GM19438 (cell line): ENCODE data around the gene CNTNAP1.

Experiments
- ATAC-seq: cut with Tn5 transposase; IDR thresholded peaks from one replicate; pipeline ENCODE4 v1.9.1; 2021; ENCODE audit warnings: low read depth; ENCODE audit not compliant: unreplicated experiment

The CNTNAP1 gene

DNA sequence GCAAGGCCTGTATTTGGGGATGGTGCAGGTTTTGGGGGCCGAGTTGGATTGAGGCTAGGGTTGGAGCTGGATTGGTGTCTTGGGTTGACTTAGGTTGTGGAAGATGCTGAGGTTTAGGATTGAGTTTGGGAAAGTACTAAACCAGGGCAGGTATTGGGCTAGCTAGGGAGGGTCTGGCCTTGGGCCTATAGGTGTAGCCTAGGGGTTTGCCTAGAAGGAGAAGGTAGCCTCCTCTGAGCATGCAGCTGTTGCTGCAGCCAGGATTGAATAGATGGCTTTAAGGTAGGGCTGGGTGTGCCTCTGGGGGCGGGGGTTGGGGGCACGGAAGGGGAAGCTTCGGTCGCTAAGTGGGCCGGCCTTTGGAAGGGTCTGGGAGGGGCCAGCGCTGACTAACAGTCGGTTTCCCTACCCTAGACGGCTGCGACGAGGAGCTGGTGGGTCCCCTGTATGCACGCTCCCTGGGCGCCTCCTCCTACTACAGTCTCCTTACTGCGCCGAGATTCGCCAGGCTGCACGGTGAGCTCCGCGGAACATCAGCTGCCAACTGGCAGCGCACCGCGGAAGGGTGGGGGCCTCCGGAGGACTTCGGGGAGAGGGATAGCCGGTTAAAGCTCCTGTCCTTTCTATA is 1.2 kb downstream of the CNTNAP1 start:
- ATAC-seq, result no peak

DNA sequence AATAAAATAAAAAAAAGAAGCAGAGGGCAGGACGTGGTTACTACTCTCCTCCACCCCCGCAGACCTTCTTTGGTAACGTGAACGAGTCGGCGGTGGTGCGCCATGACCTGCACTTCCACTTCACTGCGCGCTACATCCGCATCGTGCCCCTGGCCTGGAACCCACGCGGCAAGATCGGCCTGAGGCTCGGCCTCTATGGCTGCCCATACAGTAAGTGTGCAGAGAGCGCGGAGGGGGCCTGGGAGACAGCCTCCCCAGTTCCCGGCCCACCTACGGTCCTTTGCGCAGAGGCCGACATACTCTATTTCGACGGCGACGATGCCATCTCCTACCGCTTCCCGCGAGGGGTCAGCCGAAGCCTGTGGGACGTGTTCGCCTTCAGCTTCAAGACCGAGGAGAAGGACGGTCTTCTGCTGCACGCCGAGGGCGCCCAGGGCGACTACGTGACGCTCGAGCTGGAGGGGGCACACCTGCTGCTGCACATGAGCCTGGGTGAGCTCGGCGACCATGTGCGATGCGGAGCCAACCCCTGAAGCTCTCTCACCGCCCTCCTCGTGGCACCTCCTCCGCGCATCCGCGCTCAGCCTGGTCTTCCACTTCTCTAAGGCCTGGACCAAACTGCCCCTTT is 2.7 kb downstream of the CNTNAP1 start:
- ATAC-seq, result no peak

DNA sequence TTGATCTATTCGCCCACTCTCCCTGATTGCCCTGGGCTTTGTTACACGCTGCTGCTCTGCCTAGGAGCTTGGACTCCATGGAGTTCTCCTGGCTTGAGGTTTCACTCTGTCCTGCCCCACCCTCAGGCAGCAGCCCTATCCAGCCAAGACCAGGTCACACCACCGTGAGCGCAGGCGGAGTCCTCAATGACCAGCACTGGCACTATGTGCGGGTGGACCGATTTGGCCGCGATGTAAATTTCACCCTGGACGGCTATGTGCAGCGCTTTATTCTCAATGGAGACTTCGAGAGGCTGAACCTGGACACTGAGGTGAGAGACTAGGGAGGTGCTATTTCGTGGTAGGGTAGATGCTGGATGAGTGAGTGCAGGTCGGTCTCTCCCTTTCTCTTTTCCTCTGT is 3.5 kb downstream of the CNTNAP1 start:
- ATAC-seq, result no peak

DNA sequence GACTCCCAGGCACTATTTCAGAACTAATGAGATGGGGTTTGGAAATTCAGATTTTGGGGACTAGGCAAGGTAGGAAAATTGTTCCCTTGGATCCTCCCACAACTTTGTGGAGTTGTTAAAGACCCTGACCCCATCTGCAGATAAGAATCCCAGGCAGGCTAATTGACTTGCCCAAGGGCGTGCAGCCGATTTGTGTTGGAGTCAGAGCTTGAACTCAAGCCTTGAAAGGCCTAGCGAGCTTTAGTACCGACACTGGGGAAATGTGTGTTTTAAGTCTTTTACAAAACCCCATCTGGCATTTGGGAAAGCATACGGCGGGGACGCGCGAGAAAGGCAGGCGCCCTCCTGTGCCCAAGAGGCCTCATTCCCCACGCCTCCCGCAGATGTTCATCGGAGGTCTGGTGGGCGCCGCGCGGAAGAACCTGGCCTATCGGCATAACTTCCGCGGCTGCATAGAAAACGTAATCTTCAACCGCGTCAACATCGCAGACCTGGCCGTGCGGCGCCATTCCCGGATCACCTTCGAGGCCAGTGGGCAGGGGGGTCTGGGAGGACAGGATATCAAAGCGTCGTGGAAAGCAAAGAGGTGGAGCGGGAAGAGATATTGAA is 4.3 kb downstream of the CNTNAP1 start:
- no peak for ATAC-seq

DNA sequence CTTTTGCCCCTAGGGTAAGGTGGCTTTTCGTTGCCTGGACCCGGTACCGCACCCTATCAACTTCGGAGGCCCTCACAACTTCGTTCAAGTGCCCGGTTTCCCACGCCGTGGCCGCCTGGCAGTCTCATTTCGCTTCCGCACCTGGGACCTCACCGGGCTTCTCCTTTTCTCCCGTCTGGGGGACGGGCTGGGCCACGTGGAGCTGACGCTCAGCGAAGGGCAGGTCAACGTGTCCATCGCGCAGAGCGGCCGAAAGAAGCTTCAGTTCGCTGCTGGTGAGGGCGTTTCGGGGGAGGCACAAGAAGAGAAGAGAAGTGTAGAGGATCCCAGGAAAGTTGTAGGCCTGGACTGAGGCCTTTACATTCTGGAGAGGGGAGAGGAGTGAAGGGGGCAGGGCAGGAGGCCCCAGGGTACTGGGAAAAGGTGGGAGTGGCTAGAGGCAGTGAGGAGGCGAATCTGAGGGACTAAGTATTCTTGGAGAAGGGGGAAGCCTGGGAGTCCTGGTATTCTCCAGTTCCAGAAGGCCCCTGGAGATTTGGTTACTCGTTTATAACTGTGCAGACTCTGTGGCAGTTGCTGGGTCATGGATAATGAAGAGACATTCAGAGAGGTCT is 5.5 kb downstream of the CNTNAP1 start:
- ATAC-seq, result no peak

DNA sequence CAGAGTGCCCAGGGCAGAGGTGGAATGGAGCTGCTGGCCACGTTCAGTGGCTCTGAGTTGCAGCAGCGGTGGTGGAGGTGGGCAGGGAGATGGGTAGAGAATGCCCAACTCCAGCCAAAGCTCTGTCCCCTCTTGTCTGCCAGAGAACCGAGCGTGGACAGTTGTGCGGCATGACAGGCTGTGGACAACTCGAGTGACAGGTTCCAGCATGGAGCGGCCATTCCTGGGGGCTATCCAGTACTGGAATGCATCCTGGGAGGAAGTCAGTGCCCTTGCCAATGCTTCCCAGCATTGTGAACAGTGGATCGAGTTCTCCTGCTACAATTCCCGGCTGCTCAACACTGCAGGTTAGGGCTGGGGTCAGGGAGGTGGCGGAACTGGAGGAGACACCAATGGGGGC is 8.3 kb downstream of the CNTNAP1 start:
- ATAC-seq, result no peak

DNA sequence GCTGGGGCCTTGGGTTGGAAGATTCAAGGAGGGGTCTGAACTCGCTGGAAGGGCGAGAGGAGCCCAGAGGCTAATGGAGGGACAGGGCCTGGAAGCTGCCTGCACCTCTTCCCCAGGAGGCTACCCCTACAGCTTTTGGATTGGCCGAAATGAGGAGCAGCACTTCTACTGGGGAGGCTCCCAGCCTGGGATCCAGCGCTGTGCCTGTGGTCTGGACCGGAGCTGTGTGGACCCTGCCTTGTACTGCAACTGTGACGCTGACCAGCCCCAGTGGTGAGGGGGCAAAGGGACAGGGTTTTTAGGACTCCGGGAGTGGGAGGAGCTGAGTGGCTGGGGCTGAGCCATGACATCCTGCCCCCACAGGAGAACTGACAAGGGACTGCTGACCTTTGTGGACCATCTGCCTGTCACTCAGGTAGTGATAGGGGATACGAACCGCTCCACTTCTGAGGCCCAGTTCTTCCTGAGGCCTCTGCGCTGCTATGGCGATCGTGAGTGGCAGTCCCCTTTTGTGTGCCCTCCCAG is 8.8 kb downstream of the CNTNAP1 start:
- no peak for ATAC-seq

DNA sequence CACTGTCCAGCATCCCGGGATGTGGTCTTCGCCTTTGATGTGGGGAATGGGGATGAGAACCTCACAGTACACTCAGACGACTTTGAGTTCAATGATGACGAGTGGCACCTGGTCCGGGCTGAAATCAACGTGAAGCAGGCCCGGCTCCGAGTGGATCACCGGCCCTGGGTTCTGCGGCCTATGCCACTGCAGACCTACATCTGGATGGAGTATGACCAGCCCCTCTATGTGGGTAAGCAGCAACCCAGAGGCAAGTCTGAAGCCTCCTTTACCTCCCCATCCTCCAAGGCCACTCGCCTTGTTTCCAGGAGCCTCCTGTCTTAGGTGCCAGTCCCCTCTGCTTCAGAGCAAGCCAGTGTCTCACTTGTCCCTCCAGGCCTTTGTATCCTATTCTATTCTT is 10.2 kb downstream of the CNTNAP1 start:
- no peak for ATAC-seq

DNA sequence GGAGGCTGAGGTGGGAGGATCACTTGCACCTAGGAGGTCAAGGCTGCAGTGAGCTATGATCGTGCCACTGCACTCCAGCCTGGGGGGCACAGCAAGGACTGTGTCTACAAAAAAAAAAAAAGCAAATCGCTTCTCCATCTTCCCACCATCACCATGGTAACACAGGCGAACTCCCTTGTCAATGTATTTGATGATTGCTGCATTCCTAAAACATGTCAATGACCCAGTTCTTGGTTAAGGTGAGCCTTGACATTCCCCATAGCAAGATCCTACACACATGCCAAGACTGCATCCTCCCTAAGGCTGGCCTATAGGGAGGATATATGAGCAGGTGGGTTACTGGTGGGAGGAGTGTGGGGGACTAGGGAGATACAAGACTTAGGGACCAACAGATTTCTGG is 12.2 kb downstream of the CNTNAP1 start:
- no peak for ATAC-seq

DNA sequence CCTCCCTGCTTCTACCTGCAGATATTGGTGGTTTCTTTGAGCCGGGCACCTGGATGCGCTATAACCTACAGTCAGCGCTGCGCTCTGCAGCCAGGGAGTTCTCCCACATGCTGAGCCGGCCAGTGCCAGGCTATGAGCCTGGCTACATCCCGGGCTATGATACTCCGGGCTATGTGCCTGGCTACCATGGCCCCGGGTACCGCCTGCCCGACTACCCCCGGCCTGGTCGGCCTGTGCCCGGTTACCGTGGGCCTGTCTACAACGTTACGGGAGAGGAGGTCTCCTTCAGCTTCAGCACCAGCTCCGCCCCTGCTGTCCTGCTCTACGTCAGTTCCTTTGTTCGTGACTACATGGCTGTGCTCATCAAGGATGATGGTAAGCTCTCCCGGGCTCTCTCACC is 13.2 kb downstream of the CNTNAP1 start:
- no peak for ATAC-seq

DNA sequence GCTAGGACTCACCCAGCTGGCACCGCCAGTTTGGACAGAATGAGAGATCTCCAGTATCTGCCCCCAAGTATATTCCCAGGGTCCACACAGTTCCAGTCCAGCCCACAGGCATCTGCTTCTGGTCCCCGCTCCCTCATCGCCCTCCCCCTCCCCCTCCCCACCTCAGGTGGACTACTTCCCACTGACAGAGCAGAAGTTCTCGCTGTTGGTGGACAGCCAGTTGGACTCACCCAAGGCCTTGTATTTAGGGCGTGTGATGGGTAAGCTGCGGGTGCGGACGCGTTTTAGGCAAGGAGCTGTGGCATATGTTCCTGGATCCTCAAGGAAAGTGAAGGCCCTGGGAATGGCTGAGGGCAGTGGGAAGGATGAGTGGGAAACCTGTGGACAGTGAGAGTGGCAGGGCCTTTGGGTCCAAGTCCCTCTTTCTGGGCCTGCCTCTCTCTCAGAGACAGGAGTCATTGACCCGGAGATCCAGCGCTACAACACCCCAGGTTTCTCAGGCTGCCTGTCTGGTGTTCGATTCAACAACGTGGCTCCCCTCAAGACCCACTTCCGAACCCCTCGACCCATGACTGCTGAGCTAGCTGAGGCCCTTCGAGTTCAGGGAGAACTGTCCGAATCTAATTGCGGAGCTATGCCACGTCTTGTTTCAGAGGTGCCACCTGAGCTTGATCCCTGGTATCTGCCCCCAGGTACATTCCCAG is 14.9 kb downstream of the CNTNAP1 start:
- no peak for ATAC-seq

DNA sequence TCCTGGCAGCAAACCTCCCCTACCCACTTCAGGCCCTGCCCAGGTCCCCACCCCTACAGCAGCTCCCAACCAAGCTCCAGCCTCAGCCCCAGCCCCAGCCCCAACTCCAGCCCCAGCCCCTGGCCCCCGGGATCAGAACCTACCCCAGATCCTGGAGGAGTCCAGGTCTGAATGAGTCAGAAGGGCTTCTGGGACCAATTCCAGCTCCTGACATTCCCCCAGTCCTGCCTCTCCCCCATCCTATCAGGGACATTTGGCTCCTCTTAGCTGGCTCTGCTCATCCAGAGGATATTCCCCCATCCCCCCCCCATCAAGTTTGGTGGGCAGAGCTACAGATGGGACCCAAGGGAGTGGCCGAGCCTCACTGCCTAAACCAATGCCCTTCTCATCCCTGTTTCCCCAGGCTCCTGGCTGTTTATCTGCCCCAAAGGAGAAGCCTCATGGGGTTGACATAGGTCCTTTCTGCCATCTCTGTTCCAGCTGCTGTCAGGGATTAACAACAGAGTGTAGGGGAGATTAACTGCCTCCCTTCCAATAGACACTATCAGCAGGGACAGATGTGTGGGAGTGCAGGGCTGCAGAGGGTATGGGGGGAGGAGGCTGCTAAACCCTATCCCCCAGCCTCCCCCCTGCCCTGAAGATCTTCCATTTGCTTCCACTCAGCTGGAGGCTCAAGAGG is 16.5 kb downstream of the CNTNAP1 start:
- ATAC-seq, result no peak

DNA sequence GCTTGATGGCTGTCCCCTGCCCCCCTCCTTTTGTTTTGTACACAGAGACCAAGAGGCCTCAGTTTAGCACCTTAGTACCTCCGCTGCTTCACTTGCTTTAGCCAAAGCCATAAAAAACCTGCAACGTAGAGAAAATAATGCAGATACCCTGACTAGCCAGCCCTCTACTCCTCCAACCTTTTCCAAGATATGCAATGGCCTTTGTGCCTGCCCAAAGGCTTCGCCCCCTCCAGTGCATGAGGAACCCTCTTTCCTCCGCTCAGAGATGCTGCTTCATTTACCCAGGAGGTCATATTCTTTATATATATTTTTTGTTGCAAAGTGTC is 17.0 kb downstream of the CNTNAP1 start:
- ATAC-seq, result no peak

DNA sequence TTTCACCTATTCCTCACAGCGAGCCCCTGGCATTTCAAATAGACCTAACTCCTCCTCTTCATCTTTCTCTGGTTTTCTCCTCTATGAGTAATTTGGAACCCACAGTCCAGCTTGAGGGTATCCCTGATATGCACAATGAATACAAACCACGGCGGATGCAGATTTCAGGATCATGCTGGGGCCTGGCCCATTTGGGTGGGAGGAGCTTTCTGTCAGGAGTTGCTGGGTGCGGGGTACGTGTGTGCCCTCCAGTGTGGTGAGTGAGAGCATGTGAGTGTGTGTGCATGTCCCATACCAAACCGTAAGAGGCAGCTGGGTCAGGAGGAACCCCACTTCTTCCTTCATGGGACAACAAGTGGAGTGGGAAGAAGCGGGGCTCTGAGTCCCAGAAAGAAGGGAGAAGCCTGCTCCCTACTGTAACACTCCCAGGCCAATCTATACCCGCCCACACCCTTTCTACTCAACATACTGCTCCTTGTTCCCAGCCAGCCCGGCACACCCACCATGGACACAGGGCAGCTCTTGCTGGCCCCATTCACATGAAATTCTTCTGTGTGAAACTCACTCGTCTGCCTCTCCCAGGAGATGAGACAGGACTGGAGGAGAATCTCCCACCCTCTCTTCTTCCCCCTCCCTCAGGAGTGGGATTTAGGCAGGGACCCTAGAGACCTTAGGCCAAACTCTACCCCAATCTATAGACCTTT is 18.4 kb downstream of the CNTNAP1 start:
- ATAC-seq, result no peak

DNA sequence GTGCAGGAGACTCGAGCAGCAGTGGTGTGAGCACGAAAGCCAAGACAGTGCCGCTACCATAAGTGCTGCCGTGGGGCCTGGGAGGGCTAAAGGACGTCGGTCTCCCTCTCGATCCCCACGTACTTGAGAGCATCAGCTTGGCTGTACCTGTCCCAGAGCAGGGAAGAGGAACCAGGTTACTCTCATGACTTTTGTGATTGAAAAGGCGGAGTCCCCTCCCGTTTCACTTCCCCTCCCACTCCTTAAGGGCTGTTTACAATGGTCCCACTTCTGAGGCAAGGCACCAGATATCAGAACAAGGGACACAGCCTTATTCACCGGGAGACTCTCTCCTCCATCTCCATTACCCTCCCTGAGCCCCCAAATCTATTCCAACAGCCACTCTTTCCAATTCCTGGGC is 20.1 kb downstream of the CNTNAP1 start:
- no peak for ATAC-seq

DNA sequence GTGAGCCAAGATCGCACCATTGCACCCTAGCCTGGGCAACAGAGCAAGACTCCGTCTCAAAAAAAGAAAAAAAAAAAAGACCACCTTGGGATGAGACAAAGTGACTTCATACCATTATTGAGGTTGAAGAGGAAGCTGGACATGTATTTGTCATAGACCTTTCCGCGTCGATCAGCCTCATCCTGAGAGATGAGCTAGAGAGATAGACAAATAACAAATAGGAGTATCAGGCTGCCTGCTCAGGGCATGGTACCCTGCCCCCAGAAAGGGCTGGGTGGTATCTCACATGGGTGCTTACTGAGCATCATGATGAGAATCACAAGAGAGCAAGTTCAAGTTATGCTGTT is 22.1 kb downstream of the CNTNAP1 start:
- ATAC-seq, result no peak

DNA sequence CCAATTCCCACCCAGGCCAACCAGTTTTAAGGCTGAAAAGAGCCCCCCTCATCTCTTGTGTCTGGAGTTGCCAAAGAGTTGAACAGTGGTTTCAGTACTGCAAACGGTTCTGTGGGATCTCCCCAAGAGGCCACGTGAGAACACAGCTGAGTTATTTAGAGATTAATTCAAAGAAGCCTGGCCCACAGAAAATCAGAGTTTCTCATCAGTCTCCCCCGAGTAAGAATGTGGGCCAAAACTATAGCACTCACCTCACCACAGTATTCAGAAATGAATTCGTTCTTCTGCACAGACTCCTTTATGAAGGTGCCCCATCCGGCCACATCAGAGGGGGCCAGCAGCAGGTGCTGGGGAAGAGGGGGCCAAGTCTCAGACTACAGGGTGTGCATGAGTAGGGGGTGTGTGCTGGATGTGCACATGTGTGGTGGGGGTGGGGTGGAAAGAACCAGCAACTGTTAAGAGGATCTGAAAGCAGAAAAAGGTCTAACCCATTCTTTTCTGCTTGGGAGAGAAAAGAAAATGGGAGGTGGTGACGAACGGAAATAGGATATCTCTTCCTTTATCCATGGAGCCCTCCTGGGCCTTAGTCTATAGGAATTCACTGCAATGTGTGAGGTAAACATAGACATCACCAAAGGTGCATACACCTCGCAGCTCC is 22.6 kb downstream of the CNTNAP1 start:
- ATAC-seq, result peak; percentile 76

DNA sequence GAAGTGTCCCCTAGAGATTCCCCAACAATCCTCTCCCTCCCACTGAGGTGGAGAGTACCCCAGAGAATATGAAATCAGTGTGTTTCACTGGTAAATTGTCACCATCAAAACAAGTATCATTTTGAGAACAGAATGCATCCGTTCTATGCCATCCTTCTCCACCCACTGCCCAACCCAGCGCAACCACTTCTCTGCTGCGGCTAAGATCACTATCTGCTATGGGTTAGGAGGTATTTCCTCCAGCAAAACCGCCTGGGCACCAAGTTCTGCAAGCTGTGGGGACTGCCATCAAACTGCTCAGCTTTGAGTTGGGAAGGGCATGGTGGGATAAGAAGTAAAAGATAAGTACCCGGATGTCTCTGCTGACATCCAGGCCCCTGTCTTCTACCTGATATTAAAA is 24.4 kb downstream of the CNTNAP1 start:
- no peak for ATAC-seq

DNA sequence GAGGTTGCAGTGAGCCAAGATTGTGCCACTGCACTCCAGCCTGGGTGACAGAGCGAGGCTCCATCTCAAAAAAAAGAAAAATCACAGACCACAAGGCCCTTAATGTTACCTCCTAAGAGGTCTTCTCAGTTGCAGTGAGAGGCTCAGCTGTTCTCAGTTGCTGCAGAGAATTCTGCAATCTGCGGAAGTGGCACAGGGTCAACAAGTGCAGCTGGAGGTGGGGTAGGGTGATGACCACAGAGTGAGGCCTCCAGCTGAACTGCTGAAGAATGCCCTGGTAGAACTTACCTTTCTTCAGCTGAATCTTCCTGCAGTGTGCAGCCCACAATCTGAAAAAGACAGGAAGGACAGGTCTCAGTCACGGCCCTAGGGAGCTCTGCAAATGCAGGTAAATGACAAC is 26.3 kb downstream of the CNTNAP1 start:
- ATAC-seq, result no peak

DNA sequence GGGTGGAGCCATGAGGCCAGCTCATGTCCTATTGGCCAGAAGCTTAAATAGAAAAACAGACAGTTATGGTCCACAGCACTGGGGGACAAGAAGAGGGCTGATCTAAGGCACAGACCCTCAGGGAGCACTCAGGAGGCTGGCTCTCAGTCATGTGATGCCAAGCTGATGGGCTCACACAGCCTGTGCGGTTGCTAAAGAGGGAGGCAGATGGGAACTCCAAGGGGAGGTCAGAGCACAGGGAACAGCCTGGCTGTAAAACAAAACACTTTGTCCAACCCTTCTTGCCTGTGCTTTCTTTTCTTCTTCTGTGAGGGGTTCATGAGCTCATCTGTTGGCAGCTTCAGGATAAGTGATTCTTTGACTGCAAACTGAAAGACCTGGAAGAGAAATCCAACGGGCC is 27.2 kb downstream of the CNTNAP1 start:
- ATAC-seq, result no peak
